RWPE1 (cell line): Measurements from ENCODE around the gene NRSN2.
"Not testable (repeated sequence)": the region's sequence is repeated elsewhere in the genome, so short reads cannot be mapped to it uniquely, and the experiment has no call there.

Source experiments
- CTCF ChIA-PET: fragments of 350-600 bp; sonication (Branson Sonifier 250); formaldehyde crosslinking; extraction: SDS; loops from one replicate; lab custom pipeline; 2021; lab: Yijun Ruan, JAX
- POLR2A ChIA-PET: fragments of 400-600 bp; formaldehyde crosslinking; extraction: SDS; loops from one replicate; lab custom pipeline; 2020; ENCODE audit warnings: antibody characterized with exemption; ENCODE audit not compliant: low non-redundant PET; lab: Yijun Ruan, JAX
- DNase-seq: peaks from one replicate; pipeline ENCODE4 v3.0.0; 2012; ENCODE audit warnings: low spot score
- H3K27ac ChIP-seq: fragments of 450-650 bp; 2 replicates; pipeline ENCODE4 v1.5.1; 2017
- TF ChIP-seq, protein P1 (sequence below): fragments of 450-650 bp; conservative IDR thresholded peaks from 2 replicates; pipeline ENCODE4 v1.5.1; 2017; ENCODE audit warnings: low read depth, mild to moderate bottlenecking

Gene NRSN2

GRCh38 chr20:385448-385847 is 38.5 kb downstream of the NRSN2 start:
- DNase-seq: no peak
- CTCF ChIA-PET: no interaction called here
- peak overlapping the region; percentile 99 for H3K27ac ChIP-seq
- POLR2A ChIA-PET: interaction anchor here (1.2 kb wide), 1 partner anchor 14 kb away, joined by 4 read pairs; no protein-coding TSS in a partner anchor
- TF ChIP-seq, protein P1, sequence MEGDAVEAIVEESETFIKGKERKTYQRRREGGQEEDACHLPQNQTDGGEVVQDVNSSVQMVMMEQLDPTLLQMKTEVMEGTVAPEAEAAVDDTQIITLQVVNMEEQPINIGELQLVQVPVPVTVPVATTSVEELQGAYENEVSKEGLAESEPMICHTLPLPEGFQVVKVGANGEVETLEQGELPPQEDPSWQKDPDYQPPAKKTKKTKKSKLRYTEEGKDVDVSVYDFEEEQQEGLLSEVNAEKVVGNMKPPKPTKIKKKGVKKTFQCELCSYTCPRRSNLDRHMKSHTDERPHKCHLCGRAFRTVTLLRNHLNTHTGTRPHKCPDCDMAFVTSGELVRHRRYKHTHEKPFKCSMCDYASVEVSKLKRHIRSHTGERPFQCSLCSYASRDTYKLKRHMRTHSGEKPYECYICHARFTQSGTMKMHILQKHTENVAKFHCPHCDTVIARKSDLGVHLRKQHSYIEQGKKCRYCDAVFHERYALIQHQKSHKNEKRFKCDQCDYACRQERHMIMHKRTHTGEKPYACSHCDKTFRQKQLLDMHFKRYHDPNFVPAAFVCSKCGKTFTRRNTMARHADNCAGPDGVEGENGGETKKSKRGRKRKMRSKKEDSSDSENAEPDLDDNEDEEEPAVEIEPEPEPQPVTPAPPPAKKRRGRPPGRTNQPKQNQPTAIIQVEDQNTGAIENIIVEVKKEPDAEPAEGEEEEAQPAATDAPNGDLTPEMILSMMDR: no peak

GRCh38 chr20:386634-387033 is 39.7 kb downstream of the NRSN2 start:
- POLR2A ChIA-PET, CTCF ChIA-PET, DNase-seq: not testable (repeated sequence)
- peak overlapping the region; percentile 99 for H3K27ac ChIP-seq

- H3K27ac ChIP-seq: peak overlapping the region; percentile 67; the same call in 1 of the 2 replicates
- ChIA-PET CTCF (no interaction called here), POLR2A (no interaction called here)
- TF ChIP-seq, protein P1: no peak
- no peak for DNase-seq
Measured at GRCh38 chr20:387520-387919, 40.6 kb downstream of the NRSN2 start.

GRCh38 chr20:388034-388994 is 41.4 kb downstream of the NRSN2 start:
- TF ChIP-seq, protein P1: no peak
- ChIA-PET CTCF (interaction anchor here (1.3 kb wide), 1 partner anchor 34 kb away, joined by 3 read pairs; no protein-coding TSS in a partner anchor), POLR2A (no interaction called here)
- no peak for DNase-seq
- H3K27ac ChIP-seq: peak overlapping the region; percentile 67; the same call in 1 of the 2 replicates

DNA sequence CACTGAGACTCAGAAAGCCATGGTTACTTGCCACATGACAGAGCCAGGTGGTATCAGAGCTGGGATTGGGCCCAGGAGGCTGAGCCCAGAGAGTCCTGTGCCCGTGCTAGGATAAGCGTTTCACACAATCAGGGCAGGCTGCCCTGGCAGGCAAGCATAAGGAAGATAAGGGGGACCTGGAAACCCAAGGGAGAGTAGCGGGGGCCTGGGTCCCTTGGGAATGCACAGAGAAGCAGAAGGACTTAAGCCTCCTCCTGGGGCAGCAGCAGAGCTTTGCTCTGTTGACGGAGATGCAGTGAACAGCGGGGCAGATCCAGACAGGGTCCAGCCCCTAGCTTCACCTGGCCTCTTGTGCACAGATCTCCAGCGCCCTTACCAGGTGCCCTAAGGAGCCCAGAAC is 42.3 kb downstream of the NRSN2 start:
- DNase-seq: no peak
- H3K27ac ChIP-seq: peak overlapping the region; percentile 67
- ChIA-PET POLR2A (no interaction called here), CTCF (interaction anchor here (1.3 kb wide), 1 partner anchor 35 kb away, joined by 3 read pairs; no protein-coding TSS in a partner anchor)
- TF ChIP-seq, protein P1: no peak

DNA sequence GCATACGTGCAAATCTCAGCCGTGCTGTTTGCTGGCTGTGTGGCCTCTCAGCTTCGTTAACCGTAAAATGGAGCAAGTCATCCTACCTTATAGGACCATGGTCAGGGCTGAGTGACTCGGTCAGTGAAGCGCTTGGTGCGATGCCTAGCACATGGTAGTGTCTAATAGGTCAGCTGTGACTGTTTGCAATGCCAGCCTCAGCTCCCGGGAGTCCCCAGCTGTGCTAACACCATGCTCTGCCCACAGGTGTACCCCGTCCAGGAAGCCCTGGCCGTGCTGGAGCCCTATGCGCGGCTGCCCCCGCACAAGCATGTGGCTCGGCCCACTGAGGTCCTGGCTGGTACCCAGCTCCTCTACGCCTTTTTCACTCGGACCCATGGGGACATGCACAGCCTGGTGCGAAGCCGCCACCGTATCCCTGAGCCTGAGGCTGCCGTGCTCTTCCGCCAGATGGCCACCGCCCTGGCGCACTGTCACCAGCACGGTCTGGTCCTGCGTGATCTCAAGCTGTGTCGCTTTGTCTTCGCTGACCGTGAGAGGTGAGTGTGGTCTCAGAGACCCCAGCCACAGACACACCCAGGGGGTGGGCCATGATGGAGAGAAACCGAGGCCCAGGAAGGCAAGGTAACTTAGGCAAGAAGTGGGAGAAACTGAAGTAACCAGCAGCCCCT is 44.3 kb downstream of the NRSN2 start:
- H3K27ac ChIP-seq: peak overlapping the region; percentile 67
- DNase-seq: no peak
- TF ChIP-seq, protein P1: no peak
- ChIA-PET POLR2A (interaction anchor here (0.5 kb wide), 1 partner anchor 34 kb away, joined by 9 read pairs; no protein-coding TSS in a partner anchor), CTCF (interaction anchor here (0.7 to 1.0 kb wide), 2 partner anchors 21 to 36 kb away, joined by 3 to 5 read pairs; no protein-coding TSS in a partner anchor)

GRCh38 chr20:393296-393695 is 46.4 kb downstream of the NRSN2 start:
- H3K27ac ChIP-seq: peak overlapping the region; percentile 51
- POLR2A ChIA-PET, DNase-seq: not testable (repeated sequence)
- CTCF ChIA-PET: interaction anchor here (0.7 kb wide), 1 partner anchor 14 kb away, joined by 3 read pairs; no protein-coding TSS in a partner anchor
